Duodenal mucosa (tissue), 2 donors: Measurements from ENCODE around the gene COQ4.
A peak's percentile ranks its signal among the peaks of the same experiment; 100 is the strongest.

Experiments
- H3K27ac ChIP-seq: one replicate; pipeline ENCODE4 v1.7.0; 2013; ENCODE audit warnings: low read depth, low read length
- H3K27me3 ChIP-seq, 2 donors: one replicate each; pipeline ENCODE4 v1.7.0; 2013; ENCODE audit warnings: low read length in 2 of 2, control low read depth in 1 of 2; ENCODE audit not compliant: insufficient read depth in 2 of 2, control insufficient read depth in 1 of 2
- H3K36me3 ChIP-seq, 2 donors: one replicate each; pipeline ENCODE4 v1.7.0; 2013; ENCODE audit warnings: low read length in 2 of 2, control low read depth in 1 of 2; ENCODE audit not compliant: insufficient read depth in 2 of 2, control insufficient read depth in 1 of 2
- H3K4me1 ChIP-seq, 2 donors: one replicate each; pipeline ENCODE4 v1.7.0; 2013; ENCODE audit warnings: low read length in 2 of 2, control low read depth in 1 of 2; ENCODE audit not compliant: insufficient read depth in 2 of 2, control insufficient read depth in 1 of 2
- H3K4me3 ChIP-seq, 2 donors: one replicate each; pipeline ENCODE4 v1.7.0; 2013; ENCODE audit warnings: low read length in 2 of 2, low read depth in 1 of 2
- H3K9ac ChIP-seq, 2 donors: one replicate each; pipeline ENCODE4 v1.7.0; 2013; ENCODE audit warnings: low read length in 2 of 2, low read depth in 1 of 2
- H3K9me3 ChIP-seq, 2 donors: one replicate each; pipeline ENCODE4 v1.7.0; 2013; ENCODE audit warnings: low read length in 2 of 2, control low read depth in 1 of 2; ENCODE audit not compliant: control insufficient read depth in 1 of 2

Gene COQ4

GRCh38 chr9:128372188-128372641 lies 49.6 kb downstream of the COQ4 start:
- peaks cover 19 to 21% of the 10 kb centered on the region in 2 donors for H3K4me1 ChIP-seq

GRCh38 chr9:128372784-128373183 lies 50.1 kb downstream of the COQ4 start:
- Histone ChIP-seq H3K27ac (no peak overlapping the region), H3K36me3 (peaks cover 6 to 8% of the 10 kb centered on the region in 2 donors), H3K9me3 (no peaks in the 10 kb centered on the region), H3K27me3 (no peaks in the 10 kb centered on the region), H3K4me1 (peaks cover 19% of the 10 kb centered on the region in 2 donors), H3K9ac (no peak overlapping the region), H3K4me3 (peak overlapping the region; percentile 94)

More at GRCh38 chr9:128372188-128372641, 49.6 kb downstream of the COQ4 start:
- H3K4me3 ChIP-seq, result peak overlapping the region; percentile 94
- H3K27me3 ChIP-seq, result no peaks in the 10 kb centered on the region
- peak overlapping the region; percentile 79 to 95 for H3K9ac ChIP-seq
- no peak overlapping the region for H3K27ac ChIP-seq
- no peaks in the 10 kb centered on the region for H3K9me3 ChIP-seq
- peaks cover 6% of the 10 kb centered on the region in 2 donors for H3K36me3 ChIP-seq

GRCh38 chr9:128374221-128374675 lies 51.6 kb downstream of the COQ4 start:
- H3K27me3 ChIP-seq, result no peaks in the 10 kb centered on the region
- H3K9ac ChIP-seq, result no peak overlapping the region
- peaks cover 19% of the 10 kb centered on the region in 2 donors for H3K4me1 ChIP-seq
- H3K9me3 ChIP-seq, result no peaks in the 10 kb centered on the region
- no peak overlapping the region for H3K27ac ChIP-seq
- H3K4me3 ChIP-seq, result no peak overlapping the region
- peaks cover 6 to 20% of the 10 kb centered on the region in 2 donors for H3K36me3 ChIP-seq

GRCh38 chr9:128375865-128376264 lies 53.2 kb downstream of the COQ4 start:
- Histone ChIP-seq H3K9ac (no peak overlapping the region), H3K4me3 (no peak overlapping the region), H3K36me3 (peaks cover 6 to 28% of the 10 kb centered on the region in 2 donors), H3K27ac (no peak overlapping the region), H3K27me3 (no peaks in the 10 kb centered on the region), H3K9me3 (no peaks in the 10 kb centered on the region), H3K4me1 (peaks cover 12 to 13% of the 10 kb centered on the region in 2 donors)

- no peak overlapping the region for H3K9ac ChIP-seq
Observed at GRCh38 chr9:128382261-128382660, 59.6 kb downstream of the COQ4 start.

GRCh38 chr9:128383007-128383753 lies 60.5 kb downstream of the COQ4 start:
- peaks cover 21 to 73% of the 10 kb centered on the region in 2 donors for H3K36me3 ChIP-seq
- H3K9ac ChIP-seq, result no peak overlapping the region
- no peaks in the 10 kb centered on the region for H3K4me1 ChIP-seq
- H3K27me3 ChIP-seq, result no peaks in the 10 kb centered on the region
- no peak overlapping the region for H3K4me3 ChIP-seq
- no peak overlapping the region for H3K27ac ChIP-seq
- H3K9me3 ChIP-seq, result no peaks in the 10 kb centered on the region

More at GRCh38 chr9:128382261-128382660, 59.6 kb downstream of the COQ4 start:
- peaks cover 13 to 70% of the 10 kb centered on the region in 2 donors for H3K36me3 ChIP-seq
- H3K4me3 ChIP-seq, result no peak overlapping the region
- H3K4me1 ChIP-seq, result no peaks in the 10 kb centered on the region
- H3K9me3 ChIP-seq, result no peaks in the 10 kb centered on the region
- no peak overlapping the region for H3K27ac ChIP-seq
- H3K27me3 ChIP-seq, result no peaks in the 10 kb centered on the region
